ENCODE results near the gene POM121L2. TPM values are rescaled to one million over a fixed set of nuclear protein-coding genes. Genes with fewer than 3 reads are reported as not detected.

Gene POM121L2
- total and polyA plus RNA-seq, 2 donors (not counting 3 experiments of a cell fraction or from before 2014, with no cell fraction given): not detected

- TF ChIP-seq CTCF (IDR thresholded peaks at IDR 0.05; ENCODE audit: extremely low read depth in 1 of 2, insufficient read depth in 1 of 2, low read depth in 1 of 2, low read length in 2 of 2): no peak
- TF ChIP-seq EZH2 (IDR thresholded peaks at IDR 0.05; ENCODE audit: borderline replicate concordance, low read depth, low read length, severe bottlenecking): no peak
- TF ChIP-seq POLR2AphosphoS5 (IDR thresholded peaks at IDR 0.05; ENCODE audit: insufficient read depth, low read depth, low read length): no peak
- TF ChIP-seq MYC (IDR thresholded peaks at IDR 0.05; ENCODE audit: low read depth, low read length): no peak
- TF ChIP-seq GATA2 (IDR thresholded peaks at IDR 0.05; ENCODE audit: insufficient read depth, insufficient read length, low read depth, low read length): no peak
- no peak for TF ChIP-seq FOS (IDR thresholded peaks at IDR 0.05; ENCODE audit: borderline replicate concordance, insufficient read depth, low read length)
- no peak for TF ChIP-seq JUN (IDR thresholded peaks at IDR 0.05; ENCODE audit: borderline replicate concordance, insufficient read depth, insufficient read length, low read depth)
- TF ChIP-seq POLR2A (IDR thresholded peaks at IDR 0.05; ENCODE audit: low read depth, low read length): no peak
- TF ChIP-seq, protein P1, sequence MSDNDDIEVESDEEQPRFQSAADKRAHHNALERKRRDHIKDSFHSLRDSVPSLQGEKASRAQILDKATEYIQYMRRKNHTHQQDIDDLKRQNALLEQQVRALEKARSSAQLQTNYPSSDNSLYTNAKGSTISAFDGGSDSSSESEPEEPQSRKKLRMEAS (IDR thresholded peaks at IDR 0.05; ENCODE audit: insufficient read depth, insufficient read length): no peak
- no peaks in the 10 kb centered on the region for H3K36me3 ChIP-seq (ENCODE audit: control insufficient read depth in 2 of 2, extremely low read depth in 1 of 2, insufficient read depth in 2 of 2, low read length in 2 of 2)
- H3K9me1 ChIP-seq (replicated peaks; ENCODE audit: control insufficient read depth, extremely low read depth, insufficient read depth, low read length): no peaks in the 10 kb centered on the region
- BruUV-seq (replicated peaks): no TSS peak
- H3K79me2 ChIP-seq (ENCODE audit: control insufficient read depth, insufficient read depth, low read length): no peaks in the 10 kb centered on the region
- CTCF ChIA-PET: no interaction called here
- no peak overlapping the region for H3K4me3 ChIP-seq (replicated peaks in 1 of 3; ENCODE audit: insufficient read depth in 1 of 3, low read depth in 1 of 3, low read length in 3 of 3)
- intact Hi-C loops (cut with micrococcal nuclease) (no loop called here), dilution Hi-C loops (cut with MboI; ENCODE audit: extremely low pct_ligation_motif_present, low sequenced_read_pairs) (no loop called here)
- no peak overlapping the region for H3K27ac ChIP-seq (ENCODE audit: insufficient read depth, low read depth, low read length)
- no peak overlapping the region for H3K9ac ChIP-seq (replicated peaks; ENCODE audit: extremely low read depth, insufficient read depth, low read length)
- POLR2A ChIA-PET: no interaction called here
- no peaks in the 10 kb centered on the region for H3K9me3 ChIP-seq (replicated peaks; ENCODE audit: control insufficient read depth, insufficient read depth, low read length)
- H4K20me1 ChIP-seq (replicated peaks; ENCODE audit: control insufficient read depth, extremely low read depth, insufficient read depth, low read length): no peaks in the 10 kb centered on the region
- H3K4me1 ChIP-seq (ENCODE audit: control insufficient read depth, extremely low read depth, insufficient read depth, low read length): no peaks in the 10 kb centered on the region
- H2AFZ ChIP-seq (ENCODE audit: low read depth, low read length): no peak overlapping the region
- no peak for DNase-seq (ENCODE audit: low read depth, low spot score)
- FAIRE-seq: no peak
- no peak overlapping the region for H3K4me2 ChIP-seq (ENCODE audit: insufficient read depth, low read length)
- H3K27me3 ChIP-seq (ENCODE audit: control insufficient read depth in 2 of 2, insufficient read depth in 2 of 2, low read length in 2 of 2): peaks cover 5% of the 10 kb centered on the region in 2 experiments
These were observed 6.9 kb upstream of the POM121L2 start for GRCh38 chr6:27318973-27319372.
